HL-60 (cell line): ENCODE measurements around the gene OR51E2.

ENCODE experiments used
- DNase-seq, 2 experiments: peaks; one replicate each; pipeline ENCODE4 v3.0.0-alpha.2; 2010 to 2020; ENCODE audit warnings: low read depth in 1 of 2, low spot score in 1 of 2
- H3K27ac ChIP-seq: fragments of 250-450 bp; sonication (Bioruptor Pico); replicated peaks from 2 replicates; pipeline ENCODE4 v1.5.1; 2020; ENCODE audit warnings: mild to moderate bottlenecking, moderate library complexity
- H3K27me3 ChIP-seq: fragments of 250-450 bp; sonication (Bioruptor Pico); 2 replicates; pipeline ENCODE4 v1.5.1; 2021; ENCODE audit warnings: mild to moderate bottlenecking, moderate library complexity; ENCODE audit not compliant: insufficient read depth, poor library complexity, severe bottlenecking
- H3K4me3 ChIP-seq: replicated peaks from 2 replicates; pipeline ENCODE4 v1.5.1; 2011; ENCODE audit warnings: mild to moderate bottlenecking, control low read depth, low read length; ENCODE audit not compliant: insufficient read depth
- CTCF ChIP-seq: IDR thresholded peaks from one replicate; pipeline ENCODE4 v1.5.1; 2011; ENCODE audit warnings: low read length, control low read depth, inconsistent platforms; ENCODE audit not compliant: insufficient read depth
- GABPA ChIP-seq: IDR thresholded peaks from 2 replicates; pipeline ENCODE4 v1.6.1; 2012; ENCODE audit warnings: low read depth
- POLR2AphosphoS5 ChIP-seq: IDR thresholded peaks from 2 replicates; pipeline ENCODE4 v1.6.1; 2012; ENCODE audit warnings: low read depth
- REST ChIP-seq: IDR thresholded peaks from 2 replicates; pipeline ENCODE4 v1.6.1; 2012; ENCODE audit warnings: low read depth; ENCODE audit not compliant: insufficient replicate concordance
- SPI1 ChIP-seq: IDR thresholded peaks from 2 replicates; pipeline ENCODE4 v1.6.1; 2012; ENCODE audit warnings: low read depth, mild to moderate bottlenecking, borderline replicate concordance

Gene OR51E2

DNA sequence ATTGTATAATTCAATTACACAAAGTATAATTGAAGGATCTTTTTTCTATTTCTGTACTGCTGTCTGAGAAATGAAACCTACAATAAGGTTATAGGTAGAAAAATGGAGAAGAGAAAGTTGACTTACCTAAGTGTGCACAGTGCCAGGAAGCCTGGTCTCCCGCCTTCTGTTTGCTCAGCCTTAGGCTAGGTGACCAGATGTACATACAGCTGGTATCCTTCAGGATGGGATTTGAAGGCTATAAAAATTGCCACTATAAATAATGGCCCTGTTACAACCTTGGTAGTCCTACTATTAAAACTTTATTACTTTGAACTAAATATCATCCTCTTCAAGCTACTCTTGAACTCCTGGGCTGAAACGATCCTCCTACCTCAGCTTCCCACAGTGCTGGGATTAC is 19.7 kb downstream of the OR51E2 start:
- Histone ChIP-seq H3K4me3 (no peak overlapping the region), H3K27ac (no peak overlapping the region), H3K27me3 (no peaks in the 10 kb centered on the region)
- TF ChIP-seq SPI1 (no peak), CTCF (no peak), POLR2AphosphoS5 (no peak), REST (no peak), GABPA (no peak)
- DNase-seq, result no peak

- DNase-seq, result no peak
Observed at GRCh38 chr11:4673781-4674180, 23.9 kb downstream of the OR51E2 start.

DNA sequence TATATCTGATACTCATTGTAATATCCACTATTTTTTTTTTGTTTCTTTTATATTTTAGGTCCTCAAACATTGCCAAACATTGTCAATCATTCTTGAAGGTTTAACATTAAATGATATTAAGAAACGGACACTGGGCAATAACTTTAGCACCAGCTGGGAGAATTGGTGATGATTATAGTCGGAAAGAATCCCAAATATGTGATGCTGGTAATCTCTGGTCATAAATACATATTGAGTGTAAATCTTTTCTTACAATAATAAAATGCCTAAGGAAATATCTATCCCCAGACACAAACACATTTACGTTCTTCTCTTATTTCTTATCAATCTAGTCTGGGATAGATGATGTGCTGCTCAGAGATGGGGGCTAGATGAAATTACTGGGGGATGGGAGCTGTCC is 25.2 kb downstream of the OR51E2 start:
- Histone ChIP-seq H3K4me3 (no peak overlapping the region), H3K27ac (no peak overlapping the region), H3K27me3 (no peaks in the 10 kb centered on the region)
- no peak for DNase-seq
- TF ChIP-seq SPI1 (no peak), POLR2AphosphoS5 (no peak), REST (no peak), GABPA (no peak), CTCF (no peak)

More at GRCh38 chr11:4673781-4674180, 23.9 kb downstream of the OR51E2 start:
- Histone ChIP-seq H3K27ac (no peak overlapping the region), H3K27me3 (no peaks in the 10 kb centered on the region), H3K4me3 (no peak overlapping the region)
- no peak for TF ChIP-seq REST
- no peak for TF ChIP-seq GABPA

DNA sequence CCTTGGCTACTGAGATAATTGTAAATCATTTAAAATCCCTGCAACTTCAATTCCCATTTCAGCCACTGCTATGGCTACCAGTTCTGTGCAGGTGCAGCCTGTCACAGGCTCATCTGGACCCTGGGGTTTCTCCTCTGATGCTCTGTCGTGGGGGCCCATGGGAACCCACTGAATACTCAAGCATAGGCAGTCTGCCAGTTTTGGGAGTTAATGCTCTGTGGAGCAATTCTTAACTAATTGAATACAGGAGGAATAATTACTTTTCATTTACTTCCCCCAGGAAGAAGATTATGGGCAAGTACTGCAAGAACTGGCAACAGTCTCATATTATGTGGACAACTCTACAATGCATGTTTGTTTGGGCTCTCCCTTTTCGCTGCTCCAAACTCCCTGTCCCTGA is 25.9 kb downstream of the OR51E2 start:
- no peak for DNase-seq
- no peak overlapping the region for H3K27ac ChIP-seq
- H3K4me3 ChIP-seq, result no peak overlapping the region
- H3K27me3 ChIP-seq, result no peaks in the 10 kb centered on the region
- TF ChIP-seq CTCF (no peak), REST (no peak), SPI1 (no peak), POLR2AphosphoS5 (no peak), GABPA (no peak)
